ENCODE results near the gene MAPKAPK2. TPM values are rescaled to one million over a fixed set of nuclear protein-coding genes. Genes with fewer than 3 reads are reported as not detected.

MAPKAPK2 gene
- total and polyA plus RNA-seq, 2 of the 13 experiments (the other 11 are each of a cell fraction or from before 2014, with no cell fraction given) = 16.6 to 34.0 TPM

DNA sequence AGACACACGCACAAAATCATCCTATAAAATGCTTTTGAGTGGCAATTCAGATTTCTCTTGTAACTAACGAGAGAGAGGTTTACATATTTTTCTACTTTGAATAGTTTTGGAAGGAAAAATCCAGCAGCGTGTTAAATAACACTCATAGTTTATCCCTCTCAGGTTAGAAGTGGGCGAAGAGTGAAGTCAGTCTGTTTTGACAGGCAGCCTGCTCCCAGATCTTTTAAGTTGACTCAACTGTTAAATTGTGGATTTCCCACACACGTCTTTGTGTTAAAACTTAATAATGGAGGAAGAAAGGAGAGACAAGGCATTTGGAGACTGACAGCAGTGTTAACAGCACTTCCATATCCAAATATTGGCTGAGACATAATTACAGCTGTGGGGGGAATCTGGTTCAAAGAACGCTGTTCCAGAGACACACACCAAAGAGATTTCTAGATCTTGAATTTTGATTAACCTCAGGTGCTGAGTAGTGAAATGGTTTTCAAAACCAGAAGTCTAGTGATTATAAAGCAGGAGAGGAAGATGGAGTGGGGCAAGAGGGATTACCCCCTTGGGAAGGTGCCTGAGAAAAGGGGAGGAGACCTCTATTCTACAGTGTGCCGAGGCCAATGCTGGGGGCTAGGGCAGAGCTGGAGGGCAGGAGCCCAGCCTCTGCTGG, 2.7 kb downstream of the MAPKAPK2 start:
- intact Hi-C loops (cut with micrococcal nuclease; ENCODE audit: unreplicated experiment) = no loop called here
- BruUV-seq (replicated peaks) = TSS peak; percentile 48
- TF ChIP-seq, protein P1, sequence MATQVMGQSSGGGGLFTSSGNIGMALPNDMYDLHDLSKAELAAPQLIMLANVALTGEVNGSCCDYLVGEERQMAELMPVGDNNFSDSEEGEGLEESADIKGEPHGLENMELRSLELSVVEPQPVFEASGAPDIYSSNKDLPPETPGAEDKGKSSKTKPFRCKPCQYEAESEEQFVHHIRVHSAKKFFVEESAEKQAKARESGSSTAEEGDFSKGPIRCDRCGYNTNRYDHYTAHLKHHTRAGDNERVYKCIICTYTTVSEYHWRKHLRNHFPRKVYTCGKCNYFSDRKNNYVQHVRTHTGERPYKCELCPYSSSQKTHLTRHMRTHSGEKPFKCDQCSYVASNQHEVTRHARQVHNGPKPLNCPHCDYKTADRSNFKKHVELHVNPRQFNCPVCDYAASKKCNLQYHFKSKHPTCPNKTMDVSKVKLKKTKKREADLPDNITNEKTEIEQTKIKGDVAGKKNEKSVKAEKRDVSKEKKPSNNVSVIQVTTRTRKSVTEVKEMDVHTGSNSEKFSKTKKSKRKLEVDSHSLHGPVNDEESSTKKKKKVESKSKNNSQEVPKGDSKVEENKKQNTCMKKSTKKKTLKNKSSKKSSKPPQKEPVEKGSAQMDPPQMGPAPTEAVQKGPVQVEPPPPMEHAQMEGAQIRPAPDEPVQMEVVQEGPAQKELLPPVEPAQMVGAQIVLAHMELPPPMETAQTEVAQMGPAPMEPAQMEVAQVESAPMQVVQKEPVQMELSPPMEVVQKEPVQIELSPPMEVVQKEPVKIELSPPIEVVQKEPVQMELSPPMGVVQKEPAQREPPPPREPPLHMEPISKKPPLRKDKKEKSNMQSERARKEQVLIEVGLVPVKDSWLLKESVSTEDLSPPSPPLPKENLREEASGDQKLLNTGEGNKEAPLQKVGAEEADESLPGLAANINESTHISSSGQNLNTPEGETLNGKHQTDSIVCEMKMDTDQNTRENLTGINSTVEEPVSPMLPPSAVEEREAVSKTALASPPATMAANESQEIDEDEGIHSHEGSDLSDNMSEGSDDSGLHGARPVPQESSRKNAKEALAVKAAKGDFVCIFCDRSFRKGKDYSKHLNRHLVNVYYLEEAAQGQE (IDR thresholded peaks at IDR 0.05; ENCODE audit: borderline replicate concordance in 1 of 2, low read depth in 1 of 2, low read length in 2 of 2) = no peak
- TF ChIP-seq, protein P2, sequence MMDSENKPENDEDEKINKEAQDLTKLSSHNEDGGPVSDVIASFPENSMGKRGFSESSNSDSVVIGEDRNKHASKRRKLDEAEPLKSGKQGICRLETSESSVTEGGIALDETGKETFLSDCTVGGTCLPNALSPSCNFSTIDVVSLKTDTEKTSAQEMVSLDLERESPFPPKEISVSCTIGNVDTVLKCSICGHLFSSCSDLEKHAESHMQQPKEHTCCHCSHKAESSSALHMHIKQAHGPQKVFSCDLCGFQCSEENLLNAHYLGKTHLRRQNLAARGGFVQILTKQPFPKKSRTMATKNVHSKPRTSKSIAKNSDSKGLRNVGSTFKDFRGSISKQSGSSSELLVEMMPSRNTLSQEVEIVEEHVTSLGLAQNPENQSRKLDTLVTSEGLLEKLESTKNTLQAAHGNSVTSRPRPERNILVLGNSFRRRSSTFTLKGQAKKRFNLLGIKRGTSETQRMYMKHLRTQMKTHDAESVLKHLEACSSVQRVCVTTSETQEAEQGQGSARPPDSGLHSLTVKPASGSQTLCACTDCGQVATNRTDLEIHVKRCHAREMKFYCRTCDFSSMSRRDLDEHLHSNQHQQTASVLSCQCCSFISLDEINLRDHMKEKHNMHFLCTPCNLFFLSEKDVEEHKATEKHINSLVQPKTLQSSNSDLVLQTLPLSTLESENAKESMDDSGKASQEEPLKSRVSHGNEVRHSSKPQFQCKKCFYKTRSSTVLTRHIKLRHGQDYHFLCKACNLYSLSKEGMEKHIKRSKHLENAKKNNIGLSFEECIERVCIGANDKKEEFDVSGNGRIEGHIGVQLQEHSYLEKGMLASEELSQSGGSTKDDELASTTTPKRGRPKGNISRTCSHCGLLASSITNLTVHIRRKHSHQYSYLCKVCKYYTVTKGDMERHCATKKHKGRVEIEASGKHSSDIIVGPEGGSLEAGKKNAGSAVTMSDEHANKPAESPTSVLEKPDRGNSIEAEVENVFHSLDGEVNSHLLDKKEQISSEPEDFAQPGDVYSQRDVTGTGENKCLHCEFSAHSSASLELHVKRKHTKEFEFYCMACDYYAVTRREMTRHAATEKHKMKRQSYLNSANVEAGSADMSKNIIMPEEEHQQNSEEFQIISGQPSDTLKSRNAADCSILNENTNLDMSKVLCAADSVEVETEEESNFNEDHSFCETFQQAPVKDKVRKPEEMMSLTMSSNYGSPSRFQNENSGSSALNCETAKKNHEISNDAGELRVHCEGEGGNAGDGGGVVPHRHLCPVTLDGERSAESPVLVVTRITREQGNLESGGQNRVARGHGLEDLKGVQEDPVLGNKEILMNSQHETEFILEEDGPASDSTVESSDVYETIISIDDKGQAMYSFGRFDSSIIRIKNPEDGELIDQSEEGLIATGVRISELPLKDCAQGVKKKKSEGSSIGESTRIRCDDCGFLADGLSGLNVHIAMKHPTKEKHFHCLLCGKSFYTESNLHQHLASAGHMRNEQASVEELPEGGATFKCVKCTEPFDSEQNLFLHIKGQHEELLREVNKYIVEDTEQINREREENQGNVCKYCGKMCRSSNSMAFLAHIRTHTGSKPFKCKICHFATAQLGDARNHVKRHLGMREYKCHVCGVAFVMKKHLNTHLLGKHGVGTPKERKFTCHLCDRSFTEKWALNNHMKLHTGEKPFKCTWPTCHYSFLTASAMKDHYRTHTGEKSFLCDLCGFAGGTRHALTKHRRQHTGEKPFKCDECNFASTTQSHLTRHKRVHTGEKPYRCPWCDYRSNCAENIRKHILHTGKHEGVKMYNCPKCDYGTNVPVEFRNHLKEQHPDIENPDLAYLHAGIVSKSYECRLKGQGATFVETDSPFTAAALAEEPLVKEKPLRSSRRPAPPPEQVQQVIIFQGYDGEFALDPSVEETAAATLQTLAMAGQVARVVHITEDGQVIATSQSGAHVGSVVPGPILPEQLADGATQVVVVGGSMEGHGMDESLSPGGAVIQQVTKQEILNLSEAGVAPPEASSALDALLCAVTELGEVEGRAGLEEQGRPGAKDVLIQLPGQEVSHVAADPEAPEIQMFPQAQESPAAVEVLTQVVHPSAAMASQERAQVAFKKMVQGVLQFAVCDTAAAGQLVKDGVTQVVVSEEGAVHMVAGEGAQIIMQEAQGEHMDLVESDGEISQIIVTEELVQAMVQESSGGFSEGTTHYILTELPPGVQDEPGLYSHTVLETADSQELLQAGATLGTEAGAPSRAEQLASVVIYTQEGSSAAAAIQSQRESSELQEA (CRISPR knock-in tag; IDR thresholded peaks at IDR 0.05; ENCODE audit: not compliant biosample characterization) = no peak
- TF ChIP-seq, protein P3, sequence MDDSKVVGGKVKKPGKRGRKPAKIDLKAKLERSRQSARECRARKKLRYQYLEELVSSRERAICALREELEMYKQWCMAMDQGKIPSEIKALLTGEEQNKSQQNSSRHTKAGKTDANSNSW (CRISPR knock-in tag; IDR thresholded peaks at IDR 0.05; ENCODE audit: borderline replicate concordance) = no peak
- no peak for TF ChIP-seq KLF15 (CRISPR knock-in tag; IDR thresholded peaks at IDR 0.05; ENCODE audit: borderline replicate concordance)
- TF ChIP-seq, protein P4, sequence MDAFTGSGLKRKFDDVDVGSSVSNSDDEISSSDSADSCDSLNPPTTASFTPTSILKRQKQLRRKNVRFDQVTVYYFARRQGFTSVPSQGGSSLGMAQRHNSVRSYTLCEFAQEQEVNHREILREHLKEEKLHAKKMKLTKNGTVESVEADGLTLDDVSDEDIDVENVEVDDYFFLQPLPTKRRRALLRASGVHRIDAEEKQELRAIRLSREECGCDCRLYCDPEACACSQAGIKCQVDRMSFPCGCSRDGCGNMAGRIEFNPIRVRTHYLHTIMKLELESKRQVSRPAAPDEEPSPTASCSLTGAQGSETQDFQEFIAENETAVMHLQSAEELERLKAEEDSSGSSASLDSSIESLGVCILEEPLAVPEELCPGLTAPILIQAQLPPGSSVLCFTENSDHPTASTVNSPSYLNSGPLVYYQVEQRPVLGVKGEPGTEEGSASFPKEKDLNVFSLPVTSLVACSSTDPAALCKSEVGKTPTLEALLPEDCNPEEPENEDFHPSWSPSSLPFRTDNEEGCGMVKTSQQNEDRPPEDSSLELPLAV (CRISPR knock-in tag; conservative IDR thresholded peaks at IDR 0.05; ENCODE audit: low read depth) = no peak
- TF ChIP-seq, protein P5, sequence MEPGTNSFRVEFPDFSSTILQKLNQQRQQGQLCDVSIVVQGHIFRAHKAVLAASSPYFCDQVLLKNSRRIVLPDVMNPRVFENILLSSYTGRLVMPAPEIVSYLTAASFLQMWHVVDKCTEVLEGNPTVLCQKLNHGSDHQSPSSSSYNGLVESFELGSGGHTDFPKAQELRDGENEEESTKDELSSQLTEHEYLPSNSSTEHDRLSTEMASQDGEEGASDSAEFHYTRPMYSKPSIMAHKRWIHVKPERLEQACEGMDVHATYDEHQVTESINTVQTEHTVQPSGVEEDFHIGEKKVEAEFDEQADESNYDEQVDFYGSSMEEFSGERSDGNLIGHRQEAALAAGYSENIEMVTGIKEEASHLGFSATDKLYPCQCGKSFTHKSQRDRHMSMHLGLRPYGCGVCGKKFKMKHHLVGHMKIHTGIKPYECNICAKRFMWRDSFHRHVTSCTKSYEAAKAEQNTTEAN (CRISPR knock-in tag; conservative IDR thresholded peaks at IDR 0.05) = no peak
- TF ChIP-seq SMAD9 (CRISPR knock-in tag; IDR thresholded peaks at IDR 0.05) = no peak

More for the DNA sequence above, 2.7 kb downstream of the MAPKAPK2 start:
- Histone ChIP-seq H3K27ac (ENCODE audit: extremely low read length, insufficient read depth, low read length) (peak overlapping the region; percentile 8), H2AFZ (ENCODE audit: low read length) (no peak overlapping the region), H3K9ac (ENCODE audit: insufficient read depth, low read depth, low read length) (no peak overlapping the region), H3K4me1 (ENCODE audit: insufficient read depth, low read length) (peaks cover 80% of the 10 kb centered on the region), H3K36me3 (replicated peaks in 1 of 2; ENCODE audit: control insufficient read depth in 1 of 2, insufficient read depth in 2 of 2, low read length in 2 of 2) (peaks cover 0 to 1% of the 10 kb centered on the region in 2 experiments; a peak in 1 of 5 replicates), H3K79me2 (ENCODE audit: insufficient read depth, low read length) (peaks cover 59% of the 10 kb centered on the region), H3K9me3 (ENCODE audit: low read length) (no peaks in the 10 kb centered on the region), H3K27me3 (ENCODE audit: control insufficient read depth in 1 of 2, insufficient read depth in 2 of 2, low read length in 2 of 2) (peaks cover 2 to 10% of the 10 kb centered on the region in 2 experiments; a peak in 3 of 5 replicates), H3K4me2 (ENCODE audit: low read depth, low read length) (peak overlapping the region; percentile 95), H4K20me1 (ENCODE audit: insufficient read depth, low read length) (peaks cover 53% of the 10 kb centered on the region), H3K4me3 (replicated peaks in 1 of 3; ENCODE audit: insufficient read depth in 1 of 3, low read depth in 2 of 3, low read length in 3 of 3) (peak overlapping the region in 1 of 3 experiments; percentile 91; a peak in 4 of 6 replicates)
- in situ Hi-C loops (cut with HindIII; ENCODE audit: extremely low pct_ligation_motif_present, low pct_unique_long_range_greater_than_20kb) = no loop called here
- WGBS (ENCODE audit: low lambda C conversion rate) = 56% methylated on average over 7 of the region's 7 CpGs
- FAIRE-seq (no peak), DNase-seq (ENCODE audit: low spot score) (no peak), ATAC-seq (no peak)
- POLR2A ChIA-PET = no interaction called here
- CTCF ChIA-PET (ENCODE audit: low intra/inter-chr PET ratio, low total read pairs) = no interaction called here
